HG03196 (cell line): ENCODE results near the gene SON.

ENCODE experiments used
- ATAC-seq: cut with Tn5 transposase; IDR thresholded peaks from one replicate; pipeline ENCODE4 v1.9.1; 2021; ENCODE audit not compliant: unreplicated experiment

Gene SON

DNA sequence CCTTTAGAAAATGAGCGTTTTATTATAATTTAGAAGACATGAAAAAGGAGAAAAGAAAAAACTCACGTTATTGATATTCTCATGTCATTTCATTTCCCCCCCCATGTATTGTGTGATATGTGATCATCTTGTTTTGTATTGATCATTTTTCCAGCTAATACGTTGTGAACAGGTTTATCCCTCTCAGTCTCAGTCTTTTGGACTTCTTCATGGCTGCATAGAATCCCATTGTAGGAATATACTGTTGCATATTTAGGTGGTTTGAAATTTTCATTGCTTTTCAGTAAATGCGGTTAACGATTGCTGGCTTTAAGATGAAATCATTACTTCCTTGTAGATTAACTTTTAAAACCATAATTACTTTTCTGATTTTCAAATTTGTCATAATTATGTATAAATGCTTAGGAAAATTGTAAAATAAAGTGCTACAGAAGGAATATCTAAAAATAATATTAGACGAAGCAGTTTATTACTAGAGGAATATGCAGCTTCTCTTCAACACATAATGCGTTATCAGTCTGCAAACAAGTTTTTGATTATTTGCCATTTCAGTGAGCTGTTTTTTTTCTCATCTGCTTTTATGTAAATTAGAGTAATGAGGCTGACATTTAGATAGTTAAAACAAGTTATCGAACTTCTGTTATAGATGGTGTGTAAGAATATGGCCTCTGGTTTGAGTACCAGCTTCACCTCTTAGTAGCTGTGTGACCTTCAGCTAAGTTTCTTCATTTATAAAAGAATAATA, 1.8 kb downstream of the SON start:
- ATAC-seq = no peak

DNA sequence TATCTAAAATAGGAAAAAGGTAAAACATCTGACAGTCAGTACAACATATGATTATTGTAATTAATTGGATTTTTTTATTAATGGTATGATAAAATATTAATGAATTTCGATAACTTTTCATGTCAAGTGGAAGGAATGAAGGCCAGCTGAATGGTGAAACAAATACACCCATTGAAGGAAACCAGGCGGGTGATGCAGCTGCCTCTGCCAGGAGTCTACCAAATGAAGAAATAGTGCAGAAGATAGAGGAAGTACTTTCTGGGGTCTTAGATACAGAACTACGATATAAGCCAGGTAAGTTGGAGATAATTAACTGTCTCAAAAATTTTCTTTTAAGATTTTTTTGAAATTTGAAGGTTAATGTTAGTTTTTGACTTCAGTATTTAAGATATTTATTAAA, 3.2 kb downstream of the SON start:
- ATAC-seq = no peak

DNA sequence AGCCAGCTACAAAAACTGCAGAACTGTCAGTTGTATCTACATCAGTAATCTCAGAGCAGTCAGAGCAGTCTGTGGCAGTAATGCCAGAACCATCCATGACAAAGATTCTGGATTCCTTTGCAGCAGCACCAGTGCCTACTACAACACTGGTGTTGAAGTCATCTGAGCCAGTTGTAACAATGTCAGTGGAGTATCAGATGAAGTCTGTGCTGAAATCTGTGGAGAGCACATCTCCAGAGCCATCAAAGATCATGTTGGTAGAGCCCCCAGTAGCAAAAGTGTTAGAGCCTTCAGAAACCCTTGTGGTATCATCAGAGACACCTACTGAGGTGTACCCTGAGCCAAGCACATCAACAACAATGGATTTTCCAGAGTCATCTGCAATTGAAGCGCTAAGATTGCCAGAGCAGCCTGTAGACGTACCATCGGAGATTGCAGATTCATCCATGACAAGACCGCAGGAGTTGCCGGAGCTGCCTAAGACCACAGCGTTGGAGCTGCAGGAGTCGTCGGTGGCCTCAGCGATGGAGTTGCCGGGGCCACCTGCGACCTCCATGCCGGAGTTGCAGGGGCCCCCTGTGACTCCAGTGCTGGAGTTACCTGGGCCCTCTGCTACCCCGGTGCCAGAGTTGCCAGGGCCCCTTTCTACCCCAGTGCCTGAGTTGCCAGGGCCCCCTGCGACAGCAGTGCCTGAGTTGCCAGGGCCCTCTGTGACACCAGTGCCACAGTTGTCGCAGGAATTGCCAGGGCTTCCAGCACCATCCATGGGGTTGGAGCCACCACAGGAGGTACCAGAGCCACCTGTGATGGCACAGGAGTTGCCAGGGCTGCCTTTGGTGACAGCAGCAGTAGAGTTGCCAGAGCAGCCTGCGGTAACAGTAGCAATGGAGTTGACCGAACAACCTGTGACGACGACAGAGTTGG, 7.3 kb downstream of the SON start:
- ATAC-seq = no peak

DNA sequence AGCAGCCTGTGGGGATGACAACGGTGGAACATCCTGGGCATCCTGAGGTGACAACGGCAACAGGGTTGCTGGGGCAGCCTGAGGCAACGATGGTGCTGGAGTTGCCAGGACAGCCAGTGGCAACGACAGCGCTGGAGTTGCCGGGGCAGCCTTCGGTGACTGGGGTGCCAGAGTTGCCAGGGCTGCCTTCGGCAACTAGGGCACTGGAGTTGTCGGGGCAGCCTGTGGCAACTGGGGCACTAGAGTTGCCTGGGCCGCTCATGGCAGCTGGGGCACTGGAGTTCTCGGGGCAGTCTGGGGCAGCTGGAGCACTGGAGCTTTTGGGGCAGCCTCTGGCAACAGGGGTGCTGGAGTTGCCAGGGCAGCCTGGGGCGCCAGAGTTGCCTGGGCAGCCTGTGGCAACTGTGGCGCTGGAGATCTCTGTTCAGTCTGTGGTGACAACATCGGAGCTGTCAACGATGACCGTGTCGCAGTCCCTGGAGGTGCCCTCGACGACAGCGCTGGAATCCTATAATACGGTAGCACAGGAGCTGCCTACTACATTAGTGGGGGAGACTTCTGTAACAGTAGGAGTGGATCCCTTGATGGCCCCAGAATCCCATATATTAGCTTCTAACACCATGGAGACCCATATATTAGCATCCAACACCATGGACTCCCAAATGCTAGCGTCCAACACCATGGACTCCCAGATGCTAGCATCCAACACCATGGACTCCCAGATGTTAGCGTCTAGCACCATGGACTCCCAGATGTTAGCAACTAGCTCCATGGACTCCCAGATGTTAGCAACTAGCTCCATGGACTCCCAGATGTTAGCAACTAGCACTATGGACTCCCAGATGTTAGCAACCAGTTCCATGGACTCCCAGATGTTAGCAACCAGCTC, 8.2 kb downstream of the SON start:
- no peak for ATAC-seq

DNA sequence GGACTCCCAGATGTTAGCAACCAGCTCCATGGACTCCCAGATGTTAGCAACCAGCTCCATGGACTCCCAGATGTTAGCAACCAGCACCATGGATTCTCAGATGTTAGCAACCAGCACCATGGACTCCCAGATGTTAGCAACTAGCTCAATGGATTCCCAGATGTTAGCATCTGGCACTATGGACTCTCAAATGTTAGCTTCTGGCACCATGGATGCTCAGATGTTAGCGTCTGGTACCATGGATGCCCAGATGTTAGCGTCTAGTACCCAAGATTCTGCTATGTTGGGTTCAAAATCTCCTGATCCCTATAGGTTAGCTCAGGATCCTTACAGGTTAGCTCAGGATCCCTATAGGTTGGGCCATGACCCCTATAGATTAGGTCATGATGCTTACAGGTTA, 8.8 kb downstream of the SON start:
- no peak for ATAC-seq

DNA sequence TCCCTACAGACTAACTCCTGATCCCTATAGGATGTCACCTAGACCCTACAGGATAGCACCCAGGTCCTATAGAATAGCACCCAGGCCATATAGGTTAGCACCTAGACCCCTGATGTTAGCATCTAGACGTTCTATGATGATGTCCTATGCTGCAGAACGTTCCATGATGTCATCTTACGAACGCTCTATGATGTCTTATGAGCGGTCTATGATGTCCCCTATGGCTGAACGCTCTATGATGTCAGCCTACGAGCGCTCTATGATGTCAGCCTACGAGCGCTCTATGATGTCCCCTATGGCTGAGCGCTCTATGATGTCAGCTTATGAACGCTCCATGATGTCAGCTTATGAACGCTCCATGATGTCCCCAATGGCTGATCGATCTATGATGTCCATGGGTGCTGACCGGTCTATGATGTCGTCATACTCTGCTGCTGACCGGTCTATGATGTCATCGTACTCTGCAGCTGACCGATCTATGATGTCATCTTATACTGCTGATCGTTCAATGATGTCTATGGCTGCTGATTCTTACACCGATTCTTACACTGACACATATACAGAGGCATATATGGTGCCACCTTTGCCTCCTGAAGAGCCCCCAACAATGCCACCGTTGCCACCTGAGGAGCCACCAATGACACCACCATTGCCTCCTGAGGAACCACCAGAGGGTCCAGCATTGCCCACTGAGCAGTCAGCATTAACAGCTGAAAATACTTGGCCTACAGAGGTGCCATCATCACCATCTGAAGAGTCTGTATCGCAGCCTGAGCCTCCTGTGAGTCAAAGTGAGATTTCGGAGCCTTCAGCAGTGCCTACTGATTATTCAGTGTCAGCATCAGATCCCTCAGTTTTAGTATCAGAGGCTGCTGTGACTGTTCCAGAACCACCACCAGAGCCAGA, 9.5 kb downstream of the SON start:
- ATAC-seq = no peak

DNA sequence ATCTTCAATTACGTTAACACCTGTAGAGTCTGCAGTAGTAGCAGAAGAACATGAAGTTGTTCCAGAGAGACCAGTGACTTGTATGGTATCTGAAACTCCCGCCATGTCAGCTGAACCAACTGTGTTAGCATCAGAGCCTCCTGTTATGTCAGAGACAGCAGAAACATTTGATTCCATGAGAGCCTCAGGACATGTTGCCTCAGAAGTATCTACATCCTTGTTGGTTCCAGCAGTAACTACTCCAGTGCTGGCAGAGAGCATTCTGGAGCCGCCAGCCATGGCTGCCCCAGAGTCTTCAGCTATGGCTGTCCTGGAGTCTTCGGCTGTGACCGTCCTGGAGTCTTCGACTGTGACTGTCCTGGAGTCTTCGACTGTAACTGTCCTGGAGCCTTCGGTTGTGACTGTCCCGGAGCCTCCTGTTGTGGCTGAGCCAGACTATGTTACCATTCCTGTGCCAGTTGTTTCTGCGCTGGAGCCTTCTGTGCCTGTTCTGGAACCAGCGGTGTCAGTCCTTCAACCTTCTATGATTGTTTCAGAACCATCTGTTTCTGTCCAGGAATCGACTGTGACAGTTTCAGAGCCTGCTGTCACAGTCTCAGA, 10.3 kb downstream of the SON start:
- no peak for ATAC-seq

DNA sequence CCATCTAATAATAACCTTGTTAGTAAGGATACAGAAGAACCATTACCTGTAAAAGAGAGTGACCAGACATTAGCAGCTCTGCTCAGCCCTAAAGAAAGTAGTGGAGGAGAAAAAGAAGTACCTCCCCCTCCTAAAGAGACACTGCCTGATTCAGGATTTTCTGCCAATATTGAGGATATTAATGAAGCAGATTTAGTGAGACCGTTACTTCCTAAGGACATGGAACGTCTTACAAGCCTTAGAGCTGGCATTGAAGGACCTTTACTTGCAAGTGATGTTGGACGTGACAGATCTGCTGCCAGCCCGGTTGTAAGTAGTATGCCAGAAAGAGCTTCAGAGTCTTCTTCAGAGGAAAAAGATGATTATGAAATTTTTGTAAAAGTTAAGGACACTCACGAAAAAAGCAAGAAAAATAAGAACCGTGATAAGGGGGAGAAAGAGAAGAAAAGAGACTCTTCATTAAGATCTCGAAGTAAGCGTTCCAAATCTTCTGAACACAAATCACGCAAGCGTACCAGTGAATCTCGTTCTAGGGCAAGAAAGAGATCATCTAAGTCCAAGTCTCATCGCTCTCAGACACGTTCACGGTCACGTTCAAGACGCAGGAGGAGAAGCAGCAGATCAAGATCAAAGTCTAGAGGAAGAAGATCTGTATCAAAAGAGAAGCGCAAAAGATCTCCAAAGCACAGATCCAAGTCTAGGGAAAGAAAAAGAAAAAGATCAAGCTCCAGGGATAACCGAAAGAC, 11.6 kb downstream of the SON start:
- ATAC-seq = no peak

DNA sequence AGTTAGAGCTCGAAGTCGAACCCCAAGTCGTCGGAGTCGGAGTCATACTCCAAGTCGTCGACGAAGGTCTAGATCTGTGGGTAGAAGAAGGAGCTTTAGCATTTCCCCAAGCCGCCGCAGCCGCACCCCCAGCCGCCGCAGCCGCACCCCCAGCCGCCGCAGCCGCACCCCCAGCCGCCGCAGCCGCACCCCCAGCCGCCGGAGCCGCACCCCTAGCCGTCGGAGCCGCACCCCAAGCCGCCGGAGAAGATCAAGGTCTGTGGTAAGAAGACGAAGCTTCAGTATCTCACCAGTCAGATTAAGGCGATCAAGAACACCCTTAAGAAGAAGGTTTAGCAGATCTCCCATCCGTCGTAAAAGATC, 12.1 kb downstream of the SON start:
- no peak for ATAC-seq

DNA sequence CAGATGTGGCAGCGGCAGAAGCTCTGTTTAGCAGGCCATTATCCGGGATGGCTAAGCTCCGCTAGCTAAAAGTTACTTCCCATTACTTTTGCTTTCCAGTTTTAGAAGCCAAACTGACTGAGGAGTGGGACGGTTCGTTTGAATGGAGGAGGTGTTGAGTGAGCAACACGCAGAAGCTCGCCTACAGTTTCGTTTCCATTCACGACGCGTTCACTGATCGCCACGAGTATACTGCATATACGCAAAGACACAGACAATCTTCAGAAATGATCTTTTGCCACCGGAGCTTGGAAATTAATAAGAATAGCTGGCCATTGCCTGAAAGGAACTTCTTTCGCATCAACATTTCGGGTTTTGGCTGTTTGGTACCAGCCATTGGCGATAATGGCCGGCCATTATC, 14.6 kb downstream of the SON start:
- no peak for ATAC-seq

DNA sequence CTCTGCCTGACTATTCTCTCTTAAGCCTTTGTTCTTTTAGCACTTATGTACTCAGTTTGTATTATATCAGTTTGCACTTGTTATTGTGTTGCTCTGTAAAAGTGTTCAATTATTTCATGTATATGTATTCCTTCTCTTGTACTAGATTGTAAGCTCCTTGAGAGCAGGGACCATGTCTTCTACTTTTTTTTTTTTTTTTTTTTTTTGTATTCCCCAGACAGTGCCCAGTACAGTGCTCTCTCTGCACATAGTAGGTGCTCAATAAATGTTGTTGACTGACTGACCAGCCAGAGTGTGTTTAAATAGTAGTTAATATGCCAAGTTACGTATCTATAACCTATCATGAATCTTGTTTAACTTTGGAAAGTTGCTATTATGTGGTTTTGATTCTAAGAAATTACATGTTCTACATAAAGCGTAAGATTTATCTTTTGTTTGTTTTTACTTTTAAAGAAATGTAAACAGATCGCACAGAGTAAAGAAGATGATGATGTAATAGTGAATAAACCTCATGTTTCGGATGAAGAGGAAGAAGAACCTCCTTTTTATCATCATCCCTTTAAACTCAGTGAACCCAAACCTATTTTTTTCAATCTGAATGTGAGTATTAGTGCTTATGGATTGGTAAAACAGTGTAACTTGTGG, 16.1 kb downstream of the SON start:
- no peak for ATAC-seq

DNA sequence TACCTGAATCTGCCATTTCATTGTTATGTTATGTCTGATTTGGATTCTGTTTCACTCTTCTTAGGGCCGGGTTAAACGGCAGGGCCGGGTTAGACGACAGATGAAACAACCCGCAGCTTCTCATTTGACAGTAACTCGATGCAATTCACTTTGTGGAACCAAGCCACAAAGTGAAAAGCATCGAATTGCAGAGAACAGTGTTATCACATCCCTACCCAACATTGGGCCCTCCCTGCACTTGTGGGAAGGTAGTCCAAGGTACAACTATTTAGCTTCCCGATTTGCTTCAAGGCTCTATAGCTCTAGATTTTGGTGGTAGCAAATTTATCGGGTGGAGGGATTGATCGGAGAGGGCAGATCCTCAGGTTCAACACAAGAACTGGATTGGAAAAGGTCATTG, 17.0 kb downstream of the SON start:
- ATAC-seq = no peak

DNA sequence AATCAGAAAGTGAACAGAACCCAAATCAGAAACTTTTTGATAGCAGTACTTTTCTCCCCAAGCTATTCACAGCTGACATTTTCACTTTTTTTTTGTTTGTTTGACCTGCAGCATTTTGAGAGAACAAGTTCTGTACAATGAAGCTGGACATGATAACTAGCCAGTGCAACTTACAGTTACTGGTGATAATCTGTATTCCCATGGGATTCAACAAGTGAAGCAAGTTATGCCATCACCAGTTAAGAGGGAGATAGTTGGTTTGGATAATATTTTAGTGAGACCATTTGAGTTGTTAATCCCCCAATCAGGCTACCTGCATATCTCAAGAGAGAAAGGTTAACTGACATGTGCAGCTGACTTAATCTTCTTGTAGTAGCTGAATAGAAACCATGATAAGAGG, 18.1 kb downstream of the SON start:
- no peak for ATAC-seq

DNA sequence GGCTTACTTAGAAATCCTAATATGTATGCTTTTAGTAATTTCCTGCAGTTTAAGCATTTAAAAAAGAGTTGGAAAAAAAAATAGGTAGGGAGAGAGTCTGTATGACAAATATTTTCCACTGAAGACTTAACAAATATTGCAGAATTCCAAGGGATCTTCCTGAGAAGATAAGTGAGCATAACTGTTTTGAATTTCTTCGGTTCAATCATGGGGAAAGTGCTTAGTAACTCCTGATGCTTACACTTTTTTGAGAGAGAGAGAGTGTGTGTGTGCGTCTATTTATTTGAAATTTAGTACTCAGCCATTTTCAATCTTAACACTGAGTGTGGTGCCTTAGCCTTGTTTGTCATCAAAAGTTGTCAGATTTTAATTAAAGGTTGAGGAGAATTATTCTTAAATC, 18.5 kb downstream of the SON start:
- ATAC-seq = no peak

DNA sequence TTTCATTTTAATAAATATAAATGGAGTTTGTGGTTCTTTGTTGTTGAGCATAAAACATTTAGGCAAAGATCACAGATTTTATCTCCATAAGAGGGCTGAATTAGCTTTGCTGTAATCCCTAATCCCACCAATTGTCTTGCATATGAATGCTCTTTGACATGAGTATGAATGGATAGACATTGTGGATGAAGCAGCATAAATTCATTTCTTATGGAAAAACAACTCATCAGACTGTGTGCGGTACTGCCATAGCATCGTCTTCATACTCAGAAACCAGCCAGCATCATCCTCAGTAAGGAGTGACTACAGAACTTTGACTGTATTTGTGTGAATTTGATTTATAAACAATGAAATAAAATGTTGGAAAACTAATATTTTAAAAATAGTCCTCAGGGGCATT, 19.6 kb downstream of the SON start:
- no peak for ATAC-seq

DNA sequence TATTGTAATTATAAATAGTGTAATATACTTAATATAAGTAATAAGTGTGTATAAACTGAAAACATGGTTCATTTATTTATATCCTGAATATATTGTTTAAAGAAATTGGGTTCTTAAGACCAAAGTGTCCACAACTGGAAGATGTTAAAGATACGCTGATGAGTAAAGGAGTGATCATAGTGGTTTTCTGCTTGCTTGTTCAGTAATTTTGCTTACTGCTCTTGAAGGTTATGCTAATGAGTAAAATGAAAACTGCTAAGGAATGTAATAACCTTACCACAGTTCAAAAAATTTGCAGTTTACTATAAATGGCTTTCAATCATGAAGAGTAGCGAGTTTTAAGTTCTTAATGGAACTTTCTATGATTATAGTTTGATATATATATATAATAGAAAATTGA, 23.7 kb downstream of the SON start:
- no peak for ATAC-seq

DNA sequence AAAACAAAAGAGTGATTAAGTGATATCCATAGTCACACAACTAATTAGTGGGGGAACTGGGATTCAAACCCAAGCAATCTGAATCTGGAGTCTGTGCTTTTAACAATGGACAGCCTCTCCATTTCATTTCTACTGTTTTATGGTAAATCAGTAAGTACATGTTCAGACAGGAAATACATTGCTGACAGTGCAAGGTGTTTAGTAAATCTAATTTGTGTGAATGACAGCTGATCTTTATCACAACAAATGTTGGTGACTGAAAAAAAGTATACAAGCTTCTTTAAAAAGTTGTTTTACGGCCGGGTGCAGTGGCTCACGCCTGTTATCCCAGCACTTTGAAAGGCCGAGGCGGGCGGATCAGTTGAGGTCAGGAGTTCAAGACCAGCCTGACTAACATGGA, 25.1 kb downstream of the SON start:
- no peak for ATAC-seq

DNA sequence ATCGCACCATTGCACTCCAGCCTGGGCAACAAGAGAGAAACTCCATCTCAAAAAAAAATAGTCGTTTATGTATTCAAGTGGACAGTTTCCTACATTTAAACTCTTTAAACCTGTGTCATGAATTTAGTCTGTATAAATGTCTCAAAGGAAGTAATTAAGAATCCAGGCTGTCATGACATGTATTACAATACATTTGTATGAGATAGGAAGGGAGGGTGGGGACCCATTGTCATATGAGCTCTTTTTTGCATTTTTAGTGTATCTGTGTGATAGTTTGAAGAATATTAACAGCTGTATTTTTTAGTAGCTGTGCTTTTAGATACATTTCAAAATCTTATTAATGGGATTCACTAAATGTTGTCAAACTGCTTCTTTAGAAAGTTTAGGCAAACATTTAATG, 25.6 kb downstream of the SON start:
- no peak for ATAC-seq

DNA sequence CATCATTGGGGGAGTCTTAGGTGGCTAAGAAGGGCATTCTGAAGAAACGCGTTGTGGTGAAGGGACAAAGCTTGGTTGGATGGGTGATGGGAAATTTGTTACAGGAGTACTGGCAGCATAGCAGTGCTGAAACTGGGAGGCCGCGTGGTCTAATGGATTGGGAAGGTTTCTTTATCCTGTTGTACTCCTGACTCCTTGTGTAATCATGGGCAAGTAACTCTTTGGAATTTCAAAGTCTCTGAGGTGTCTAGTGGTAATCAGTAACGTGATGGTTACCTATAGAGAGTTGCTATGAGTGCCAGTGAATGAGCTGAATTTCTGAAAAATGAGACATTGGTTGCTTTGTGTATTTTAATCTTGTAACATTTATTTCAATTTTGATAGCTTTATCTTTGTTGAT, 27.2 kb downstream of the SON start:
- ATAC-seq = no peak
